CD4-positive, alpha-beta T cell treated with Interleukin-15 for 4 hours (primary cell): ENCODE results near the gene KATNA1.
"Not testable (repeated sequence)": the region's sequence is repeated elsewhere in the genome, so short reads cannot be mapped to it uniquely, and the experiment has no call there.

ENCODE experiments used
- DNase-seq: peaks from one replicate; pipeline ENCODE4 v3.0.0-alpha.2; 2020; ENCODE audit warnings: low spot score

KATNA1 gene

DNA sequence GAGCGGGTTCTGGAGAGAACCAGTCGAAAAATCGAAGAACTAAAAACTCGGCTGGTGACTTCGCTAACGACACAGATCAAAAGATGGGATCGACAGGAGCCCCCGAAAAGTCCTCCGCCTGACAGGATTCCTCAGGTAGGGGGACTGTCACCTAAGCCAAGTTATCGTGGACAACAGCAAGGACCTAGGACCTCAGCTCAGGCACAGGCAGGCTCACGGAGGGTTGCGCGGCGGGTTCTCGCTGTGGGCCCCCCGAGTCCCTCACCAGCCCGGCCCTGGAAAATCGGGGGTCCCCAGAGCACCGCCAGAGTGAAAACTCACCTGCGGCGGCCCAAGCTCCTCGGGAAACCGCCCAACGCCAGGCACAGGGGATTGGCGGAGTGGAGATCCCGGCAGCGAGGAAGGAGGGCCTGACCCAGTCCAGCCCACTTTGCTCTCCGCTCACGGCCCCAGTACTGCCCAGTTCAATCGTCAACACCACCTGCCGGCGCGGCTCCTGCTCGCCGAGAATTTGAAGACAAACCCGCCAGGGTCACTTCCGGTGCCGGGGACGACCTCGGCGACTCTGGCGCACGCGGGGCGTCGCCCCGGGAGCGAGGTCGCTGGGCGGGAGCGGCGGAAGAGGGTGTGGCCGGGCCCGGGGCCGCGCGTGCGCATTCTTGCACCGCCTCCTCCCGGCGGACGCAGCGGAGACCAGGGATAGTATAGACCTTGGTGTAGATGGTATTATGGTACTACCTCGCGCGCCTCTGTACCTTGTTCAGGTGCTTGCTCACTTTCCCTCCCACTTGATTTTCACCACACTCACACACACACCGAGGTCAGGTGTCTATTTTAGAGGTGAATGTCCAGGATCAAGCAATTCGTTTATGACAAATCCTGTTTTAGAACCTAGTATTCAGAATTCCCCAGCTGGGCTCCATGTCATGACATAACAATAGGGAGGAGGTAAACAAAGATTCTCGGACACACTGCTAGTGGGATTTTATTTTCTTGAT lies at the start of gene KATNA1:
TSS of gene KATNA1 (minus strand) at position 567 of the 998 bp plus-strand sequence. CDS start 10,167 bp downstream, outside the sequence.
- peak; percentile 86 for DNase-seq

DNA sequence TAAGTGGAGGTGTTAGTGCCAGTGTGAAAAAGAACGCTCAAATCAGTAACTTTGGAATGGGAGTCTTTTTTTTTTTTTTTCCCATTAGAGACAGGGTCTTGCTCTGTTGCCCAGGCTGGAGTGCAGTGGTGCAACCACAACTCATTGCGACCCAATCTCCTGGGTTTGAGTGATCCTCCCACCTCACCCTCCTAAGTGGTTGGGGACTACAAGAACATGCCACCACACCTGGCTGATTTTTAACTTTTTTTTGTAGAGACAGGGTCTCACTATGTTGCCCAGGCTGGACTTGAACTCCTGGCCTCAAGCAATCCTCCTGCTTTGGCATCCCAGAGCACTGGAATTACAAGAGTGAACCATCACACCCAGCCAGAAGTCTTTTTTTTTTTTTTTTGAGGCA lies 49.7 kb upstream of the KATNA1 start:
- no peak for DNase-seq

DNA sequence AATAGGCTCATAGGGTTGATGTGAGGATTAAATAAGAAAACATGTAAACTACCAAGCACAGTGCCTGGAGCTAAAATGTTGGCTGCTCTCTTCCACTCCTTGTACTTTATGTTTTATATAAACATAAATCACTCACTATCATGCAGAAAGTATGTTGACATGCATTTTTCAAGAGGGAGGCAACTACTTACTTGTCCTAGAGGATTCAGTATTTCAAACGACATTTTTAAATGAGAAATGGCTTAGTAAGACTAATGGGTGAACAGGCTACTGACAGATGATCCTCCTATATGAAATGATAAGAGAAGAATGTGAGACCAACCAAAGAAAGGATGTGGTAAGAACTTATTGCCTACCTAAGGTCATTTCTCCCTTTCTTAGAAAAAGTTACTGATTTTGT lies 48.4 kb upstream of the KATNA1 start:
- DNase-seq = no peak

DNA sequence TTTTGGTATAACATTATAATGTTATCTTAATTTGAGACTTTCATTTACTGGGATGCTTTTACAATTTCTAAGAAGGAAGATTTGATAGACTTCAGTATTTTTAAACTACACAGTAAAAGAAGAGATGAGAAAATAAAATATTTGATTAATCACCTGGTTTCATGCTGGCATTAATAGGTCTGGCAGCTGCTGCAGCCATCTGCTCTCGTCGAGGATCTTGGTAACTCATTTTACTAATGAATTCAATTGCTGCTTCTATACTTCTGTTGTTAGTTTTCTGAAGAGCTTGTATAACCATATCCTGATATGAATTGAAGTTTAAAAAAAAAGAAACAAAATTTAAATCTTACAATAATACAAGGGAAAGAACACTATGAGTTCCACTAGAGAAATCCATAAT lies 46.4 kb upstream of the KATNA1 start:
- DNase-seq = no peak

DNA sequence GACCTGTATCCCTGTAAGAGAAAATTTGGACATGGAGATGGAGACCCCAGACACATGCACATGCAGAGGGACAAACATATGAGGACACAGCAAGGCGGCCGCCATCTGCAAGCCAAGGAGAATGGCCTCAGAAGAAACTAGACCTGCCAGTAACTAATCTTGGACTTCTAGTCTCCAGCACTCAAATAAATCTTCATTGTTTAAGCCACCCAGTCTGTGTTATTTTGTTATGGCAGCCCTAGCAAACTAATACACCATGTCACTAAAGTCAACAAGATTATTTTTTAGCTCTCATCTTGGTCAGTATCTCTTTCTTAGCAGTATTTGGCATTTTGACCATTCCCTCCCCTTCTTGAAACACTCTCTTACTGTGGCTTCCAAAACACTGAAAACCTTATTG lies 42.7 kb upstream of the KATNA1 start:
- DNase-seq = no peak

DNA sequence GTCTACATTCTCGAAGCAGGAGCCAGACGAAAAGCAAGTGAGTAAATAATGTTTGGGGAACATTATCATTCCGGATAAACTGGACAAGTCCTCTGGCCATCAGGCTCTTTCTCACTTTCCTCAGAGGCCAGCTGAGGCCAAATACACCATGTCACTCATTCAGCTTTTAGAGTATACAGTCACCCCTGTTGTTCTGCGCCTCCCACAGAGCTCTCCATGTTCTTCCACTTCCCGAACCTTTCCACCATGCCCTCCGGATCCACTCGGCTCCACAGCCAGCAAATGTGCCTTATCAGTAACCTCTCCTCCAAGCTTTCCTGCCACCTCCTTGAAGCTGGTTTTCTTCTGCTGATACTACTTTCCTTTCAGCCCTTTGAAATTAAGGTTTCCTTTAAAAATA lies 37.7 kb upstream of the KATNA1 start:
- no peak for DNase-seq

DNA sequence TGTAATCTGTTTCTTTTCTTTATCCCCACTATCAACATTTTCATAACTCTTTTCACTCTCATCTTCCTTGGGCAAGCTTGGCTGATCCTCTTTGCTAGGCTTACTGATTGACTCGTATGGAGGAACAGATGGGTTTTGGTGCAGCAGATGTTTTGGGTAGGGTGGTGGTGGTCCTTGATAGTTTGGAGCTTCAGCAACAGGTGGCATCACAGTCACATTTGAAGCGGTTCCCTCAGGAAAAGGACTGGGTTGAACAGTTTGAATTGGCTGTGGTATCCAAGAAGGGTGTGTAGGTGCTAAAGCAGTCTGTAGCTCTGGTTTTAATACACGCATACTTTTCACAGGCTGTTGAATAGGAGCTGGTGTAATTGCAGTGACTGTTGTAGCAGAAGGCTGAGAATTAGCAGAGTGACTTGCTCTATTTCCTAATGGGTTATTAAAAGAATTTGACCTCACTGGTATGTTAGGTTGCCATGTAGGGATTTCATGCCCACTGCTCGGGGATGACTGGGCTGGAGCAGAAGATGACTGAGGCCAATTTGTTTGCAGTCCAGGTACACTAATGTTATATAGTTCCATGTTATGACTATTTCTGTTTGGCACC lies 34.8 kb upstream of the KATNA1 start:
- no peak for DNase-seq

DNA sequence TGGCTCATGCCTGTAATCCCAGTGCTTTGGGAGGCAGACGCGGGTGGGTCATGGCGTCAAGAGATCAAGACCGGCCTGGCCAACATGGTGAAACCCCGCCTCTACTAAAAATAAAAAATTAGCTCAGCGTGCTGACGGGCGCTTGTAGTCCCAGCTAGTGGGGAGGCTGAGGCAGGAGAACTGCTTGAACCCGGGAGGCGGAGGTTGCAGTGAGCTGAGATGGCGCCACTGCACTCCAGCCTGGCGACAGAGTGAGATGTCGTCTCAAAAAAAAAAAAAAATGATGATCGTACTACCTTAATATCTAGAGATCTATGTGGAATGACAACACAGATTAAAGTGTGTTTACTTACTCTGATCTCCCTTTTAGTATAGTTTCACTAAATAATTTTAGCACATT lies 33.3 kb upstream of the KATNA1 start:
- not testable (repeated sequence) for DNase-seq

DNA sequence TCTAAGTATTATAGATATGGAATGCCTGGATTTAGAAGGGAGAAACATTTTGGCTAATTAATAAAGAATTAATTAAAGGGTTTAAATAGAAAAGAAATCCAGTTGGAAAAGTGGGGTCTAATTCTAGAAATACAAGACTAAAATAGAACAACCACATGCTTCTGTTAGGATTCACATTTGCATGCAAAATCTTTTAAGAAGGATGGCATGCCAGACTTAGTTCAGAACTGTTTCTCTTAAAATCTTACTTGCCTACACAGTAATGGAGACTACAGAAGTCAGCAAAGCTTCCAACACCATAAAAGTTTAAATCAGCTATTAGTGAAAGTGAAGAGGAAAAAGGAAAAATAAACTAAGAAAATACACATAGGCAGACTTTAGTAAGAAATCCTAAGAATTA lies 32.7 kb upstream of the KATNA1 start:
- no peak for DNase-seq

DNA sequence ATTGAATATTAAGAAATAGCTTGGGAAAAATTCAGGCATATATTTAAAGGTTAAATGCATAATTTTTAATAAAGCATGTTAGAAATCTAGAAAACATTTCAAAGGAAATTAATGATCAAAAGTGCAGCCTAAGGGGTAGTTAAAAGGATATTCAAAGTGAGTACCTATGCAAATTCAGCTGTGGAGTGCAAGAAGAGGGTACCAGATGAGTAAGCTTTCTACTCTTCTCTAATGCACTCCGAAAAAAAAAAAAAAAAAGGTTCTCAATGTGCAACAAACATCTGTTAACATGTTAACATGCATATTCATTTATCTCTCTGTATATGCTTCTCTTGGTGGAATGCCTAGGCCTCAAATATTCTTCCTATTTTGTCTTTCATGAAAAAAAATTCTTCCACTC lies 32.0 kb upstream of the KATNA1 start:
- DNase-seq = no peak

DNA sequence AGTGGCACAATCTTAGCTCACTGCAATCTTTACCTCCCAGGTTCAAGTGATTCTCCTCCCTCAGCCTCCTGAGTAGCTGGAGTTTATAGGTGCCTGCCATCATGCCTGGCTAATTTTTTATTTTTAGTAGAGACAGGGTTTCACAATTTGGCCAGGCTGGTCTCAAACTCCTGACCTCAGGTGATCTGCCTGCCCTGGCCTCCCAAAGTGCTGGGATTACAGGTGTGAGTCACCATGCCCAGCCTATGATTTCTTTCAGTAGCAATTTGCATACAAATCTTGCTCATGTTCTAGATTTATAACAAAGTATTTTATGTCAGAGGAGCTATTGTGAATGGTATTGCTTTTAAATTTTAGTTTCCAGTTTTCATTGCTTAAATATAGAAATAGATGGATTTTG lies 23.8 kb upstream of the KATNA1 start:
- not testable (repeated sequence) for DNase-seq

DNA sequence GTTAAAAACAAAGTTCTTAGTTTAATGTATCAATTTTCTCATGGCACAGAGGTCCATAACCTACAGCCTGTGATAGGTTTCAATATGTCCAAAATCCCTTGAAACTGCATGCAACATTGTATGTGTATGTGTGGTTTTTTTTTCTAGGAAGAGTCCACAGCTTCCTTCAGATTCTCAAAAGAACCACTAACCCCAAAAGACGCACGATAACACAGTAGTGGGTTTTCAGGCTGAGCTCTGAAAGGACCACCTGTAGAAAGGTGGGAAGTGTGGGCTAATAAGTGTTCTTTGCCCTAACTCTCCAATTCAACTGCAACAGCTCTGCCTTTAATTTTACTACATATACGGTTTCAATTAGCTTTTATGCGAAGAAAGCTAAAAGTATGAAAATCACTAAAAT lies 11.5 kb upstream of the KATNA1 start:
- no peak for DNase-seq

DNA sequence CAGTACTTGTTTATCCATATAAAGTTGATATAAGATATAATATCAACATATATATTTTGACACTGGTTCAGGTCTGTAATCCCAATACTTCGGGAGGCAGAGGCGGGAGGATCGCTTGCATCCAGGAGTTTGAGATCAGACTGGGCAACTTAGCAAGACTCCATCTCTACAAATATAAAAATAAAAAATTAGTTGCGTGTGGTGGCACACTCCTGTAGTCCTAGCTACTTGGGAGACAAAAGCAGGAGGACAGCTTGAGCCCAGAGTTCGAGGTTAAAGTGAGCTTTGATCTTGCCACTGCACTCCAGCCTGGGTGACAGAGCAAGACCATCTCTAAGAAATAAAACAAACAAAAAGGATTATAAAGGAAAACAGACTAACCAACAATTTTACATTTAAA lies 8.9 kb upstream of the KATNA1 start:
- no peak for DNase-seq

DNA sequence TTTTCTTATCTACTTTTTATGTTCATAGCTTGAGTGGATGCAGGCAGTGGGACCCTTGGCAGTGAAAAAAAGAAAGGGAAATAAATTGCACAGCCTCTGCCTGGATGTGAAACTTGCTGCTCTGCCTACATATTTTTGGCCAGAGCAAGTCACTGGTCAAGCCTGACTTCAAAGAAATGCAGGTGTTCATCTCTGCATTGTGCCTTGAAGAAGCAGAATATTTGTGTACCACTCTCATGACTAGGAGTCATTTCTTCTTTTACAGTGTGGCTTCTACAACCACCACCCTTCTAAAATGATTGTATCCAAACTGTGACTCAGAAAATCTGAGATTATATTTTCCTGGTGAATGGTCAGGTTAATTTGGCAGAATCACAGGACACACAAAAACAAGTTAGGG lies 2.5 kb upstream of the KATNA1 start:
- DNase-seq = no peak

DNA sequence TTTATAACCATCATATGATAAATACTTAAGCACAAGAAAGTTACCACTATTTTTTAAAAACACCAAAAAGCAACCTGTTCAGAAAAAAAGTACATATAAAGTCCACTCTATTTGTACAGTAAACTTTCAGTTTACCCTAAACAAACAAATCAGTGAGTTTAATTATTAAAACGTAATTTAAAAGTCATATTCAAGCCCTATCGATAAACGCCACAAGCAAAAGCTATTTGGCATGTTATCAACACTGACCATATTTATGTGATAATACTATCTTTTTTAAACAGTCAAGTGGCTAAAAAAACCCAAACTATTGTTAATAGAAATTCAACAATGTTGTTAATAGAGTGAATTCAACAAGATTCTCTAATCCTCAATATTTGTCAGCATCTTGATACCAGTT lies 1.9 kb downstream of the KATNA1 start:
- DNase-seq = no peak

DNA sequence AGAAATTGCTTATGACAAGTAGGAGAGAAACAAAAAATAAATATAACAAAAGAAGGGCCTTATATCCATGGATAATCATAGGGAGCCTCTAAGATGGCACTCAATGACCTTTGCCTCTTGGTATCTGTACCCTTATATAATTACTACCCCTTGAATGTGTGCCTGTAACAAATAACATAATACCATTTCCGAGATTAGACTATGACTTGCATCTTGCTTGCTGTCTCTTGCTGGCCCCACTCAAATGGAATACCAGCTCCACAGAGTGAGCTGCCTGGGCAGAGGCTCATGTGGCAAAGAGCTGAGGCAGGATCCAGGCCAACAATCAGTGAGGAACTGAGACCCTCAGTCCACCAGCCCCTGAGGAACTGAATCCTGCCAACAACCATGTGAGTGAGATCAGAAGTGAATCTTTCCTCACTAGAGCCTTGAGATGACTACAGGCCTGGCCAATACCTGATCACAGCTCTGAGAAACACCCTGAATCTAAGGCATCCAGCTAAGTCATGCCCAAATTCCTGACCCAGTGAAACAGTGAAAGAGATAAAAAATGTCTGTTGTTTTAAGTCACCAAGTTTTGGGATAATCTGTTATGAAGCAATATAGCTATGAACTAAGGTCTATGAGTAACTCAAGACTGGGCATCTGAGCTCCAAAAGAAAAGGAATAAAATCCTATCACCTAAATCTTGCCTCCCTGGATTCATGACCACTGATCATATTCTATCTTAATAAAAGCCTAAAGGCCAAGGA lies 5.5 kb downstream of the KATNA1 start:
- no peak for DNase-seq

DNA sequence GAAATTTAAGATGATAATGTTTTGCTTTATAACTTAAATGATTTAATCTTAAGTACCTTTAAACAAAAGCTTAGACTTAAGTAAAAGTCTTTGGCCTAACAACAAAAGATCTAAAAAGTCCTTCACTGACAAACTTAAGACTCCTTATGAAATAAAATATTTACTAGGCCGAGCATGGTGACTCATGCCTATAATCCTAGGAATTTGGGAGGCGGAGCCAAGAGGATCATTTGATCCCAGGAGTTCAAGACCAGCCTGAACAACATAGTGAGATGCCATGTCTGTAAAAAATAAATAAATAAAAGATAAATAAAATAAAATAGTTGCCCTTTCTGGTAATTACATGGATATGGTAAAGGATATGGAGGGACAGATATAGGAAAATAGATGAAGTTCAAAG lies 12.4 kb downstream of the KATNA1 start:
- no peak for DNase-seq

DNA sequence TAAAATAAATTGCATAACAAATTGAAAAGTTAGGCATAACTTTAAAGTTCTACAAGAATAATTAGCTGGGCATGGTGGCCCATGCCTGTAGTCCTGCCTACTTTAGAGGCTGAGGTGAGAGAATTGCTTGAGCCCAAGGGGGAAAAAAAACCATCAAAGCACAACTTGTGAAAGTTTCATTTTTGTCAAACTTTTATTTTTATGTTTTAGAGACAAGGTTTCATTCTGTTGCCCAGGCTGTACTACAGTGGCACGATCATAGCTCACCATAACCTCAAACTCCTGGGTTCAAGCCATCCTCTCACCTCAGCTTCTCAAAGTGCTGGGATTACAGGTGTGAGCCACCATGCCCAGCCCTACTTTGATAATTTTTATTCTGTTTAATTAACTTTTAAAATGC lies 14.2 kb downstream of the KATNA1 start:
- DNase-seq = no peak

DNA sequence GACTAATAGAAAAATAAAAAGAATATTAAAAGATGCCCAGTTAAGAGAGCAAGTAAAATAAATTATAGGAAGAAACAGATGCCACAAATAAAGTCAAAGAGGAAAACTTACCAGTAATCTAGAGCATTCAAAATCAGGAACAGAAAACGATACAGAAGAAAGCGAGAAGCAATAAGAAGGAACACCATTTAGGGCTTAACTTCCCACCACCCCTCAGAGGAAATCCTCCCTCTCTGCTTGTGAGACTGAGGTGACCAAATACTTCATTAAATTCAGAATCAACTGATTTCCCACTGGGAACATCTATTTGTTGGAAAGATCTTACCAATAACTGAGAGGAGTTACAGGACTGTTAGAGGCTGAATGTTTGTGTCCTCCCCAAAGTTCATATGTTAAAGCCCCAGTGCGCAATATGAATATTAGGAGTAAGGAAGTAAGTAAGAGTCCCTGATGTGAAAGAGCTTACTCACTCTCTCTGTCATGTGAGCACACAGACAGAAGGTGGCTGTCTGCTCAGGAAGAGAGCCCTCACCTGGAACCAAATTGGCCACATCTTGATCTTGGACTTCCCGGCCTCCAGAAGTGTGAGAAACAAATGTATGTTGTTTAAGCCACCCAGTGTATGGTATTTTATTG lies 19.5 kb downstream of the KATNA1 start:
- DNase-seq = no peak

DNA sequence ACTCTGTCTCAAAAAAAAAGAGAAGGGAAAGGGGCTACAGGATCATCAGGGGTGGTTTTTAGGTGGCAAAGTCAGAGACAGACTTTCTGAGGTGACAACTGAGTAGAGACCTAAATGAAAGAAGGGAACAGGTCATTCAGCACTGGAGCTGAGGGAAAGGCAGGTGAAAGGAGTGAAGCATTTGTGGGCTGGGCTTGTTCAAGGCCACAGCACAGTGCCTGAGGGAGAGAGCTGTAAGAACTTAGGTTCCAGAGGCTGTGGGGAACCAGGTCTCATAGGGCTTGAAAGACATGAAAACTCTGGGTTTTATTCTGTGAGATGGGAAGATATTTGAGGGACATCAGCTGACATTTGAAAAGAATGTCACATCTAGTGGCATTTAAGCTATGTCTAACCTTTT lies 20.8 kb downstream of the KATNA1 start:
- no peak for DNase-seq

DNA sequence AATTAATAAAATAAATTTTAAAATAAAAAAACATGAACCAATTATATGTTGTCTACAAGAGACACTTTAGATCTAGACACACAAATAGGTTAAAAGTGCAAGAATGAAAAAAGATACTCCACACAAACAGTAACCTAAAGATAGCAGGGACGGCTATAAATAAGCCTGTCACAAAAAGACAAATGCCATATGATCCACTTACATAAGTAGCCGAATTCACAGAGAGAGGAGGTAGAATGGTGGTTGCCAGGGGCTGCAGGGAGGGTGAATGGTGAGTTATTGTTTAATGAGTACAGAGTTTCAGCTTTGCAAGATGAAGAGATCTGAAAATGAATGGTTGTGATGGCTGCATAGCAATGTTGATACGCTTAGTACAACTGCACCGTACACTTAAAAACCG lies 32.7 kb downstream of the KATNA1 start:
- no peak for DNase-seq

DNA sequence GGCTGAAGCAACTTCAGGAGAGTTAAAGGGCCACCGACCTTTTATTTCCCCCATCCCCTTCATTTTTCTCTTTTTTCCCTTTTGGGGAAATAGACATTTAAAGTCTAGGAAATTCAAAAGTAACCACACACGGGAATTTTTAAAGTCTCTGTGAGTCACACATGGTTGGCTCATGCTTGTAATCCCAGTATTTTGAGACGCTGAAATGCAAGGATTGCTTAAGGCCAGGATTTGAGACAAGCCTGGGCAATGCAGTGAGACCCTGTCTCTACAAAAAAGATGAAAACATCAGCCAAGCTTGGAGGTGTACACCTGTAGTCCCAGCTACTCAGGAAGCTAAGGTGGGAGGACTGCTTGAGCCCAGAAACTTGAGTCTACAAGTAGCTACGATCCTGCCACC lies 34.2 kb downstream of the KATNA1 start:
- DNase-seq = no peak
